Right atrium auricular region (tissue), 2 donors: ENCODE measurements around the gene SARDH. TPM values are rescaled to one million over a fixed set of nuclear protein-coding genes. Genes with fewer than 3 reads are reported as not detected.

ENCODE experiments used
- DNase-seq: peaks from one replicate; pipeline ENCODE4 v3.0.0-alpha.2; 2019; ENCODE audit warnings: low spot score
- H3K27ac ChIP-seq, 2 donors: fragments of 200-600 bp; sonication (generic); 1 replicate in 1 of 2; 2 replicates in 1 of 2; pipeline ENCODE4 v1.5.1; 2016 to 2019
- H3K27me3 ChIP-seq, 2 donors: fragments of 200-600 bp; sonication (generic); one replicate each; pipeline versions ENCODE4 v1.5.1 to v1.6.0; 2017 to 2019
- H3K36me3 ChIP-seq: fragments of 200-600 bp; sonication (generic); one replicate; pipeline ENCODE4 v1.5.1; 2016
- H3K4me1 ChIP-seq, 2 donors: fragments of 200-600 bp; sonication (generic); one replicate each; pipeline versions ENCODE4 v1.5.1 to v1.6.0; 2017 to 2019
- H3K4me3 ChIP-seq, 2 donors: fragments of 200-600 bp; sonication (generic); 1 replicate in 1 of 2; 2 replicates in 1 of 2; pipeline ENCODE4 v1.5.1; 2017 to 2019; ENCODE audit warnings: mild to moderate bottlenecking in 1 of 2, moderate library complexity in 1 of 2
- H3K9me3 ChIP-seq, 2 donors: fragments of 200-600 bp; sonication (generic); one replicate each; pipeline ENCODE4 v1.5.1; 2019
- total RNA-seq, 2 donors: library from RNA; depleted of rRNA; stranded (reverse); fragments of >200 nt; gene quantifications; one replicate each; pipeline ENCODE4 v1.1.0, GENCODE V29; 2016
- TF ChIP-seq, protein P1 (sequence below), 2 donors: fragments of 200-600 bp; sonication (generic); IDR thresholded peaks; one replicate each; pipeline ENCODE4 v1.5.1; 2019; ENCODE audit warnings: antibody characterized with exemption in 2 of 2

Gene SARDH
- total RNA-seq, 2 donors from 2014 or later: 0.63 to 0.94 TPM

DNA sequence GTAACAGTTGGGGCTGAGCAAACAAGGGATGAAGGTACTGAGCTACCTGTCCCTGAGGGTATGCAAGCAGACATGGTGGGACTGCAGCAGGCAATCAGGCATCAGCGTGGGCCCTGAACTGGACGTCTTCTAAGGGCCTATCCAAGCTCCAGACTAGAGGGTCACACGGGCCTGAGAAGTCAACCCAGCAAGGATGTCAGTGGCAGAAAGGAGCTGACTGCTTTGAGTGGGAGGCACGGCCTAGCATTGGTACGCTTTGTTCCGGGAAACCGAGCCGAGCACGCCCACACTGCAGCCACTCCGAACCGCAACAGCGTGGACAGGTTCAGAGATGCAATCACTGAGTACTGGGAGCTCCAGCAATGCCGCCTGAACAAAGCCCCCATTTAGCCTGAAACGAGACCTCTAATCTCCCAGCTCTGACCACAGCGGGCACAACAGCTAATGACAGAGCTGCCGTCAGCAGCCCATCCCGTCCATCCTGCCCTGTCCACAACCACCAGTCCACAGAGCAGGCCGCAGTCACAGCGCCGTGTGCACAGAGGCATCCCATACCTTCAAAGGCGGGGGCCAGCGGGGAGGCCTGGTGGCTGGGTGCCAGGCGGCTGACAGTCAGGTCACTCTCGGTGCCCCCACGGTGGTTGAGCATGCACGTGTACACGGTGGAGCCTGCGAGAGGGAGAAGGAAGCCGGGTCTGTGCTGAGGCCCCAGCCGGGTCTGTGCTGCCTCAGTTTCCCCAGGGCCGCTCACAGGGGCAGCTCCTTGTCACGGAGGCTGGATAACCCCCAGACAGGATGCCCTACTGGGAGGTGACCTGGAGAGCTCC is 44.2 kb downstream of the SARDH start:
- DNase-seq: no peak
- Histone ChIP-seq H3K27ac (no peak overlapping the region), H3K36me3 (no peaks in the 10 kb centered on the region), H3K4me1 (no peaks in the 10 kb centered on the region), H3K4me3 (no peak overlapping the region), H3K9me3 (no peaks in the 10 kb centered on the region), H3K27me3 (no peaks in the 10 kb centered on the region)
- TF ChIP-seq, protein P1, sequence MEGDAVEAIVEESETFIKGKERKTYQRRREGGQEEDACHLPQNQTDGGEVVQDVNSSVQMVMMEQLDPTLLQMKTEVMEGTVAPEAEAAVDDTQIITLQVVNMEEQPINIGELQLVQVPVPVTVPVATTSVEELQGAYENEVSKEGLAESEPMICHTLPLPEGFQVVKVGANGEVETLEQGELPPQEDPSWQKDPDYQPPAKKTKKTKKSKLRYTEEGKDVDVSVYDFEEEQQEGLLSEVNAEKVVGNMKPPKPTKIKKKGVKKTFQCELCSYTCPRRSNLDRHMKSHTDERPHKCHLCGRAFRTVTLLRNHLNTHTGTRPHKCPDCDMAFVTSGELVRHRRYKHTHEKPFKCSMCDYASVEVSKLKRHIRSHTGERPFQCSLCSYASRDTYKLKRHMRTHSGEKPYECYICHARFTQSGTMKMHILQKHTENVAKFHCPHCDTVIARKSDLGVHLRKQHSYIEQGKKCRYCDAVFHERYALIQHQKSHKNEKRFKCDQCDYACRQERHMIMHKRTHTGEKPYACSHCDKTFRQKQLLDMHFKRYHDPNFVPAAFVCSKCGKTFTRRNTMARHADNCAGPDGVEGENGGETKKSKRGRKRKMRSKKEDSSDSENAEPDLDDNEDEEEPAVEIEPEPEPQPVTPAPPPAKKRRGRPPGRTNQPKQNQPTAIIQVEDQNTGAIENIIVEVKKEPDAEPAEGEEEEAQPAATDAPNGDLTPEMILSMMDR (IDR thresholded peaks at IDR 0.05): no peak

- Histone ChIP-seq H3K9me3 (no peaks in the 10 kb centered on the region), H3K4me3 (no peak overlapping the region), H3K27me3 (no peaks in the 10 kb centered on the region), H3K4me1 (no peaks in the 10 kb centered on the region), H3K27ac (no peak overlapping the region), H3K36me3 (no peaks in the 10 kb centered on the region)
- no peak for DNase-seq
- TF ChIP-seq, protein P1 (IDR thresholded peaks at IDR 0.05): no peak
Measured at GRCh38 chr9:133693116-133693515, 45.0 kb downstream of the SARDH start.

- no peaks in the 10 kb centered on the region for H3K27me3 ChIP-seq
- TF ChIP-seq, protein P1 (IDR thresholded peaks at IDR 0.05): no peak
Measured at GRCh38 chr9:133692364-133692985, 45.7 kb downstream of the SARDH start.

GRCh38 chr9:133691626-133692363 is 46.4 kb downstream of the SARDH start:
- Histone ChIP-seq H3K36me3 (no peaks in the 10 kb centered on the region), H3K4me1 (no peaks in the 10 kb centered on the region), H3K9me3 (no peaks in the 10 kb centered on the region), H3K27ac (no peak overlapping the region), H3K4me3 (no peak overlapping the region), H3K27me3 (no peaks in the 10 kb centered on the region)
- no peak for DNase-seq
- TF ChIP-seq, protein P1 (IDR thresholded peaks at IDR 0.05): no peak

More at GRCh38 chr9:133692364-133692985, 45.7 kb downstream of the SARDH start:
- H3K36me3 ChIP-seq: no peaks in the 10 kb centered on the region
- no peak for DNase-seq
- H3K27ac ChIP-seq: no peak overlapping the region
- H3K4me1 ChIP-seq: no peaks in the 10 kb centered on the region
- H3K9me3 ChIP-seq: no peaks in the 10 kb centered on the region
- H3K4me3 ChIP-seq: no peak overlapping the region

GRCh38 chr9:133691191-133691590 is 47.0 kb downstream of the SARDH start:
- TF ChIP-seq, protein P1 (IDR thresholded peaks at IDR 0.05): no peak
- no peaks in the 10 kb centered on the region for H3K4me1 ChIP-seq
- H3K27me3 ChIP-seq: no peaks in the 10 kb centered on the region
- no peak for DNase-seq
- no peak overlapping the region for H3K27ac ChIP-seq
- H3K4me3 ChIP-seq: no peak overlapping the region
- H3K36me3 ChIP-seq: no peaks in the 10 kb centered on the region
- H3K9me3 ChIP-seq: no peaks in the 10 kb centered on the region
